HepG2 (cell line): ENCODE results near the gene DCAF16. TPM values are rescaled to one million over a fixed set of nuclear protein-coding genes. Genes with fewer than 3 reads are reported as not detected.

Experiments
- REXO4 ChIP-seq: sonication (generic); formaldehyde crosslinking; IDR thresholded peaks from 2 replicates; pipeline ENCODE4 v1.8.0; 2022; ENCODE audit warnings: missing genetic modification reagents, mild to moderate bottlenecking, borderline replicate concordance
- YEATS4 ChIP-seq: sonication (generic); formaldehyde crosslinking; IDR thresholded peaks from 2 replicates; pipeline ENCODE4 v1.4.0; 2020; ENCODE audit warnings: missing genetic modification reagents, borderline replicate concordance
- ZFYVE20 ChIP-seq: sonication (generic); formaldehyde crosslinking; IDR thresholded peaks from 2 replicates; pipeline ENCODE4 v1.8.0; 2023; ENCODE audit warnings: low read depth, mild to moderate bottlenecking, moderate library complexity, missing genetic modification reagents, borderline replicate concordance
- ZNF263 ChIP-seq: sonication (generic); formaldehyde crosslinking; IDR thresholded peaks from 2 replicates; pipeline ENCODE4 v1.4.0; 2020; ENCODE audit warnings: missing genetic modification reagents
- ZNF331 ChIP-seq: sonication (generic); formaldehyde crosslinking; IDR thresholded peaks from 2 replicates; pipeline ENCODE4 v1.4.0; 2020; ENCODE audit warnings: missing genetic modification reagents
- ZNF350 ChIP-seq: sonication (generic); formaldehyde crosslinking; IDR thresholded peaks from 2 replicates; pipeline ENCODE4 v1.4.0; 2020; ENCODE audit warnings: mild to moderate bottlenecking, low read depth, missing genetic modification reagents, borderline replicate concordance
- ZNF563 ChIP-seq: sonication (generic); formaldehyde crosslinking; IDR thresholded peaks from 2 replicates; pipeline ENCODE4 v1.8.0; 2022; ENCODE audit warnings: mild to moderate bottlenecking, moderate library complexity, missing genetic modification reagents
- ZNF720 ChIP-seq: sonication (generic); formaldehyde crosslinking; IDR thresholded peaks from 2 replicates; pipeline ENCODE4 v1.4.0; 2020; ENCODE audit warnings: missing genetic modification reagents
- ZNF737 ChIP-seq: sonication (generic); formaldehyde crosslinking; IDR thresholded peaks from 2 replicates; pipeline ENCODE4 v1.5.0; 2020; ENCODE audit warnings: missing genetic modification reagents, mild to moderate bottlenecking, borderline replicate concordance
- ZNF839 ChIP-seq: sonication (generic); formaldehyde crosslinking; IDR thresholded peaks from 2 replicates; pipeline ENCODE4 v1.4.0; 2020; ENCODE audit warnings: missing genetic modification reagents, mild to moderate bottlenecking, borderline replicate concordance
- polyA plus RNA-seq, 8 experiments: library from polyadenylated mRNA; depleted of rRNA in 3 of 8; stranded (reverse) in 7 of 8; unstranded in 1 of 8; fragments of >200 nt; fragmentation: Illumina TruSeq in 4 of 8; extraction: Trizol in 4 of 8; gene quantifications; 2 replicates each; pipeline versions ENCODE4 v1.2.1 to v1.2.3, GENCODE V29; 2011 to 2016; ENCODE audit warnings: low read depth in 4 of 8, missing spikeins in 1 of 8, mixed read lengths in 1 of 8; ENCODE audit not compliant: insufficient read depth in 1 of 8
- total RNA-seq, 5 experiments: library from RNA; depleted of rRNA; stranded (reverse); fragments of >200 nt; fragmentation: Illumina TruSeq; extraction: Trizol; gene quantifications; 2 replicates each; pipeline ENCODE4 v1.2.3, GENCODE V29; 2016; ENCODE audit warnings: low read depth in 1 of 5
- TF ChIP-seq, protein P1 (sequence below): sonication (generic); formaldehyde crosslinking; IDR thresholded peaks from 2 replicates; pipeline ENCODE4 v1.9.0; 2021; ENCODE audit warnings: mild to moderate bottlenecking, missing genetic modification reagents
- TF ChIP-seq, protein P2 (sequence below): sonication (generic); formaldehyde crosslinking; conservative IDR thresholded peaks from 2 replicates; pipeline ENCODE4 v1.4.0; 2020; ENCODE audit warnings: missing genetic modification reagents
- TF ChIP-seq, protein P3 (sequence below): sonication (generic); formaldehyde crosslinking; IDR thresholded peaks from 2 replicates; pipeline ENCODE4 v1.4.0; 2020; ENCODE audit warnings: missing genetic modification reagents
- TF ChIP-seq, protein P4 (sequence below): sonication (generic); formaldehyde crosslinking; IDR thresholded peaks from 2 replicates; pipeline ENCODE4 v1.4.0; 2020; ENCODE audit warnings: missing genetic modification reagents
- TF ChIP-seq, protein P5 (sequence below): IDR thresholded peaks from 2 replicates; pipeline ENCODE4 v1.6.1; 2016; ENCODE audit warnings: missing genetic modification reagents, missing compliant biosample characterization

The DCAF16 gene
- total and polyA plus RNA-seq, 2 of the 13 experiments (the other 11 are each of a cell fraction or from before 2014, with no cell fraction given), result 37.5 to 41.9 TPM

DNA sequence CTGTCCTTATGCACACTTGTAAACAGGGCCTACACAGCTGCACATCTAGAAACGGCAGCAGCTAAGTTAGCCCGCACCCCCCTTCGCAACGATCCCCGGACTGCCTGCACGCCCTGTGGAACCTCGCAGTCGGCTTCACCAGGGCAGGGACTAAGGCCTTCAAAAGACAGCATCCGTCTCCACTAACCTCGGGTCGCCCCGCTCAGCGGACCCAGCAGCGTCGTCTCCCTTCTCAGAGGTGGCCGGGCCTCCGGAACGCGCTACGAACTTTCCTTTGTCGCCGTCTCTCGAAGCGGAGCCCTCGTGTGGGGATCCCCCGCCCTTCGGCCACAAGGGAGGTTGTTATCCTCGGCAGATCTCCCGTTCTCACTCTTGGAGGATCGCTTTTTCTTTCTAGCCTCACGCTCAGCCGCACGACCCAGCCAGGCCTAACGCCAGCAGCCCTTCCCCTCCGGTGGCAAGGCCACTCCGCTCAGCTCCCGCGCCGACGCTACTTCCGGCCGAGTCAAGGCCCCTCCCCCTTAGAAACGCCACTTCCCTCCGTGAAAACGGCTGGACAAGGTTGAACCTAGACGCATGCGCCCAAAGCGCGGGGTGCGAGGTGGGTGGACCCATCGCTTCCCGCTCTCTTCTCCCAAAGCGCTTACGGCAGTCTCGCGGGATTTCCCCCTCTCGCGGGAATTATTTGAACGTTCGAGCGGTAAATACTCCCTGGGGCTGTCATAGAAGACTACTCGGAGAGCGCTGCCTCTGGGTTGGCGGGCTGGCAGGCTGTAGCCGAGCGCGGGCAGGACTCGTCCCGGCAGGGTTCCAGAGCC is at the start of gene DCAF16, which contains the start of gene NCAPG (continued):
- TF ChIP-seq, protein P1, sequence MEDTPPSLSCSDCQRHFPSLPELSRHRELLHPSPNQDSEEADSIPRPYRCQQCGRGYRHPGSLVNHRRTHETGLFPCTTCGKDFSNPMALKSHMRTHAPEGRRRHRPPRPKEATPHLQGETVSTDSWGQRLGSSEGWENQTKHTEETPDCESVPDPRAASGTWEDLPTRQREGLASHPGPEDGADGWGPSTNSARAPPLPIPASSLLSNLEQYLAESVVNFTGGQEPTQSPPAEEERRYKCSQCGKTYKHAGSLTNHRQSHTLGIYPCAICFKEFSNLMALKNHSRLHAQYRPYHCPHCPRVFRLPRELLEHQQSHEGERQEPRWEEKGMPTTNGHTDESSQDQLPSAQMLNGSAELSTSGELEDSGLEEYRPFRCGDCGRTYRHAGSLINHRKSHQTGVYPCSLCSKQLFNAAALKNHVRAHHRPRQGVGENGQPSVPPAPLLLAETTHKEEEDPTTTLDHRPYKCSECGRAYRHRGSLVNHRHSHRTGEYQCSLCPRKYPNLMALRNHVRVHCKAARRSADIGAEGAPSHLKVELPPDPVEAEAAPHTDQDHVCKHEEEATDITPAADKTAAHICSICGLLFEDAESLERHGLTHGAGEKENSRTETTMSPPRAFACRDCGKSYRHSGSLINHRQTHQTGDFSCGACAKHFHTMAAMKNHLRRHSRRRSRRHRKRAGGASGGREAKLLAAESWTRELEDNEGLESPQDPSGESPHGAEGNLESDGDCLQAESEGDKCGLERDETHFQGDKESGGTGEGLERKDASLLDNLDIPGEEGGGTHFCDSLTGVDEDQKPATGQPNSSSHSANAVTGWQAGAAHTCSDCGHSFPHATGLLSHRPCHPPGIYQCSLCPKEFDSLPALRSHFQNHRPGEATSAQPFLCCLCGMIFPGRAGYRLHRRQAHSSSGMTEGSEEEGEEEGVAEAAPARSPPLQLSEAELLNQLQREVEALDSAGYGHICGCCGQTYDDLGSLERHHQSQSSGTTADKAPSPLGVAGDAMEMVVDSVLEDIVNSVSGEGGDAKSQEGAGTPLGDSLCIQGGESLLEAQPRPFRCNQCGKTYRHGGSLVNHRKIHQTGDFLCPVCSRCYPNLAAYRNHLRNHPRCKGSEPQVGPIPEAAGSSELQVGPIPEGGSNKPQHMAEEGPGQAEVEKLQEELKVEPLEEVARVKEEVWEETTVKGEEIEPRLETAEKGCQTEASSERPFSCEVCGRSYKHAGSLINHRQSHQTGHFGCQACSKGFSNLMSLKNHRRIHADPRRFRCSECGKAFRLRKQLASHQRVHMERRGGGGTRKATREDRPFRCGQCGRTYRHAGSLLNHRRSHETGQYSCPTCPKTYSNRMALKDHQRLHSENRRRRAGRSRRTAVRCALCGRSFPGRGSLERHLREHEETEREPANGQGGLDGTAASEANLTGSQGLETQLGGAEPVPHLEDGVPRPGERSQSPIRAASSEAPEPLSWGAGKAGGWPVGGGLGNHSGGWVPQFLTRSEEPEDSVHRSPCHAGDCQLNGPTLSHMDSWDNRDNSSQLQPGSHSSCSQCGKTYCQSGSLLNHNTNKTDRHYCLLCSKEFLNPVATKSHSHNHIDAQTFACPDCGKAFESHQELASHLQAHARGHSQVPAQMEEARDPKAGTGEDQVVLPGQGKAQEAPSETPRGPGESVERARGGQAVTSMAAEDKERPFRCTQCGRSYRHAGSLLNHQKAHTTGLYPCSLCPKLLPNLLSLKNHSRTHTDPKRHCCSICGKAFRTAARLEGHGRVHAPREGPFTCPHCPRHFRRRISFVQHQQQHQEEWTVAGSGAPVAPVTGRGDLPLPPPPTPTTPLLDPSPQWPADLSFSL (CRISPR knock-in tag), result no peak
- TF ChIP-seq ZNF737 (no peak), ZNF331 (CRISPR knock-in tag) (peak; percentile 23; the same call in 1 of the 2 replicates), ZNF263 (CRISPR knock-in tag) (no peak), ZNF720 (no peak), ZNF350 (CRISPR knock-in tag) (peak; percentile 72; the same call in 1 of the 2 replicates), YEATS4 (CRISPR knock-in tag) (peak; percentile 92), ZNF839 (CRISPR knock-in tag) (peak; percentile 60; the same call in 1 of the 2 replicates), REXO4 (CRISPR knock-in tag) (no peak), ZFYVE20 (CRISPR knock-in tag) (0 out of 2 replicates have a peak, but pooled peaks have one; percentile 58), ZNF563 (CRISPR knock-in tag) (peak; percentile 93)
- TF ChIP-seq, protein P2, sequence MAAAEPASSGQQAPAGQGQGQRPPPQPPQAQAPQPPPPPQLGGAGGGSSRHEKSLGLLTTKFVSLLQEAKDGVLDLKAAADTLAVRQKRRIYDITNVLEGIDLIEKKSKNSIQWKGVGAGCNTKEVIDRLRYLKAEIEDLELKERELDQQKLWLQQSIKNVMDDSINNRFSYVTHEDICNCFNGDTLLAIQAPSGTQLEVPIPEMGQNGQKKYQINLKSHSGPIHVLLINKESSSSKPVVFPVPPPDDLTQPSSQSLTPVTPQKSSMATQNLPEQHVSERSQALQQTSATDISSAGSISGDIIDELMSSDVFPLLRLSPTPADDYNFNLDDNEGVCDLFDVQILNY (CRISPR knock-in tag), result peak; percentile 97
- TF ChIP-seq, protein P3, sequence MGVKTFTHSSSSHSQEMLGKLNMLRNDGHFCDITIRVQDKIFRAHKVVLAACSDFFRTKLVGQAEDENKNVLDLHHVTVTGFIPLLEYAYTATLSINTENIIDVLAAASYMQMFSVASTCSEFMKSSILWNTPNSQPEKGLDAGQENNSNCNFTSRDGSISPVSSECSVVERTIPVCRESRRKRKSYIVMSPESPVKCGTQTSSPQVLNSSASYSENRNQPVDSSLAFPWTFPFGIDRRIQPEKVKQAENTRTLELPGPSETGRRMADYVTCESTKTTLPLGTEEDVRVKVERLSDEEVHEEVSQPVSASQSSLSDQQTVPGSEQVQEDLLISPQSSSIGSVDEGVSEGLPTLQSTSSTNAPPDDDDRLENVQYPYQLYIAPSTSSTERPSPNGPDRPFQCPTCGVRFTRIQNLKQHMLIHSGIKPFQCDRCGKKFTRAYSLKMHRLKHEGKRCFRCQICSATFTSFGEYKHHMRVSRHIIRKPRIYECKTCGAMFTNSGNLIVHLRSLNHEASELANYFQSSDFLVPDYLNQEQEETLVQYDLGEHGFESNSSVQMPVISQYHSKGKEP, result no peak
- TF ChIP-seq, protein P4, sequence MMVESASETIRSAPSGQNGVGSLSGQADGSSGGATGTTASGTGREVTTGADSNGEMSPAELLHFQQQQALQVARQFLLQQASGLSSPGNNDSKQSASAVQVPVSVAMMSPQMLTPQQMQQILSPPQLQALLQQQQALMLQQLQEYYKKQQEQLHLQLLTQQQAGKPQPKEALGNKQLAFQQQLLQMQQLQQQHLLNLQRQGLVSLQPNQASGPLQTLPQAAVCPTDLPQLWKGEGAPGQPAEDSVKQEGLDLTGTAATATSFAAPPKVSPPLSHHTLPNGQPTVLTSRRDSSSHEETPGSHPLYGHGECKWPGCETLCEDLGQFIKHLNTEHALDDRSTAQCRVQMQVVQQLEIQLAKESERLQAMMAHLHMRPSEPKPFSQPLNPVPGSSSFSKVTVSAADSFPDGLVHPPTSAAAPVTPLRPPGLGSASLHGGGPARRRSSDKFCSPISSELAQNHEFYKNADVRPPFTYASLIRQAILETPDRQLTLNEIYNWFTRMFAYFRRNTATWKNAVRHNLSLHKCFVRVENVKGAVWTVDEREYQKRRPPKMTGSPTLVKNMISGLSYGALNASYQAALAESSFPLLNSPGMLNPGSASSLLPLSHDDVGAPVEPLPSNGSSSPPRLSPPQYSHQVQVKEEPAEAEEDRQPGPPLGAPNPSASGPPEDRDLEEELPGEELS (CRISPR knock-in tag), result peak; percentile 45; the same call in 1 of the 2 replicates
- TF ChIP-seq, protein P5, sequence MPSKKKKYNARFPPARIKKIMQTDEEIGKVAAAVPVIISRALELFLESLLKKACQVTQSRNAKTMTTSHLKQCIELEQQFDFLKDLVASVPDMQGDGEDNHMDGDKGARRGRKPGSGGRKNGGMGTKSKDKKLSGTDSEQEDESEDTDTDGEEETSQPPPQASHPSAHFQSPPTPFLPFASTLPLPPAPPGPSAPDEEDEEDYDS (CRISPR knock-in tag), result peak; percentile 85
